ENCODE measurements around the gene TIMM23.

TIMM23 gene

GRCh38 chr10:46014683-46015405, 42.6 kb downstream of the TIMM23 start:
- TF ChIP-seq, protein P1, sequence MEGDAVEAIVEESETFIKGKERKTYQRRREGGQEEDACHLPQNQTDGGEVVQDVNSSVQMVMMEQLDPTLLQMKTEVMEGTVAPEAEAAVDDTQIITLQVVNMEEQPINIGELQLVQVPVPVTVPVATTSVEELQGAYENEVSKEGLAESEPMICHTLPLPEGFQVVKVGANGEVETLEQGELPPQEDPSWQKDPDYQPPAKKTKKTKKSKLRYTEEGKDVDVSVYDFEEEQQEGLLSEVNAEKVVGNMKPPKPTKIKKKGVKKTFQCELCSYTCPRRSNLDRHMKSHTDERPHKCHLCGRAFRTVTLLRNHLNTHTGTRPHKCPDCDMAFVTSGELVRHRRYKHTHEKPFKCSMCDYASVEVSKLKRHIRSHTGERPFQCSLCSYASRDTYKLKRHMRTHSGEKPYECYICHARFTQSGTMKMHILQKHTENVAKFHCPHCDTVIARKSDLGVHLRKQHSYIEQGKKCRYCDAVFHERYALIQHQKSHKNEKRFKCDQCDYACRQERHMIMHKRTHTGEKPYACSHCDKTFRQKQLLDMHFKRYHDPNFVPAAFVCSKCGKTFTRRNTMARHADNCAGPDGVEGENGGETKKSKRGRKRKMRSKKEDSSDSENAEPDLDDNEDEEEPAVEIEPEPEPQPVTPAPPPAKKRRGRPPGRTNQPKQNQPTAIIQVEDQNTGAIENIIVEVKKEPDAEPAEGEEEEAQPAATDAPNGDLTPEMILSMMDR (conservative IDR thresholded peaks at IDR 0.05; ENCODE audit: low read depth), result no peak
- DNase-seq (ENCODE audit: low spot score), result no peak
- CTCF ChIA-PET, result no interaction called here
- POLR2A ChIA-PET (ENCODE audit: low non-redundant PET), result no interaction called here
- no peak overlapping the region for H3K27ac ChIP-seq

- POLR2A ChIA-PET (ENCODE audit: low non-redundant PET), result no interaction called here
These were observed 43.9 kb downstream of the TIMM23 start for GRCh38 chr10:46016190-46016589.

DNA sequence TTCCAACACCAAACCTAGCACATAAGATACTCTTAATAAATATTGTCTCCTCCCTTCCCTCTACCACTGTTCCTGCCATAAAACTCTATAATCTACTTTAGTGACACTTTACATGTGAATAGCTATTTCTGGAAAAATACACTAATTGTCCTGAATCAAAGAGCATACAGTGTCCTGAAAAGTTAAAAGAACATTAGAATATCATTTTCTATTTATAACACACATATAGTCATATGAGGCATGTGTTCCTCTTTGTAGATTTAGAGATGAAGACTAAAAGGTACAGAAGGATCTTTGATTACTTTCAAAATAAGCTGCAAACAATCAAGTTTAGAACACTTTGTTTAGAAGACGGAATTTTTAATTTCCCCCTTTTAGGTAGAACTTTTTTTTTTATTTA, 44.5 kb downstream of the TIMM23 start:
- TF ChIP-seq, protein P1 (conservative IDR thresholded peaks at IDR 0.05; ENCODE audit: low read depth), result no peak
- DNase-seq (ENCODE audit: low spot score), result no peak
- POLR2A ChIA-PET (ENCODE audit: low non-redundant PET), result no interaction called here
- no peak overlapping the region for H3K27ac ChIP-seq
- CTCF ChIA-PET, result no interaction called here

More at GRCh38 chr10:46016190-46016589, 43.9 kb downstream of the TIMM23 start:
- CTCF ChIA-PET, result no interaction called here
- DNase-seq (ENCODE audit: low spot score), result no peak
- TF ChIP-seq, protein P1 (conservative IDR thresholded peaks at IDR 0.05; ENCODE audit: low read depth), result no peak
- no peak overlapping the region for H3K27ac ChIP-seq

- no peak for DNase-seq (ENCODE audit: low spot score)
- TF ChIP-seq, protein P1 (conservative IDR thresholded peaks at IDR 0.05; ENCODE audit: low read depth), result no peak
- CTCF ChIA-PET, result no interaction called here
- no peak overlapping the region for H3K27ac ChIP-seq
- POLR2A ChIA-PET (ENCODE audit: low non-redundant PET), result no interaction called here
These were observed 45.4 kb downstream of the TIMM23 start for GRCh38 chr10:46017733-46018132.

GRCh38 chr10:46018453-46019176, 46.3 kb downstream of the TIMM23 start:
- CTCF ChIA-PET, result no interaction called here
- POLR2A ChIA-PET (ENCODE audit: low non-redundant PET), result interaction anchor here (1.0 kb wide), 1 partner anchor 11 kb away, joined by 3 read pairs; no protein-coding TSS in a partner anchor
- DNase-seq (ENCODE audit: low spot score), result no peak
- no peak overlapping the region for H3K27ac ChIP-seq
- TF ChIP-seq, protein P1 (conservative IDR thresholded peaks at IDR 0.05; ENCODE audit: low read depth), result no peak

DNA sequence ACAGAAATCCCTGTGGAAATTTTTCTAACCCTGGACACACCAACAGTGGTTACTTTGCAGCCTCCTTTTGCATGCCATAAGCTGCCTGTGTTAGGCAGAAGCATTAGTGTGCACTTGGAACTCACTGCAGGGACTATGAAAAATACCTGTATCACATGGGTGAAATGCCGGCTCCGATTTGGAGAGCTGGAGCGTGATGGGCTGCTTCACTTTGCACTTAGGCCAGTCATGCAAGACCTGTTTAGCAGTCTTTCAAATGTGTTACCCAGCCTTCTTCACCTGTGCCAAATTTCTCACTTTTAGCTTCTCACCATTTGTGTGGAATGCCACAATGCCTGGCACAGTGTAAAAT, 46.9 kb downstream of the TIMM23 start:
- POLR2A ChIA-PET (ENCODE audit: low non-redundant PET), result interaction anchor here (1.0 kb wide), 1 partner anchor 12 kb away, joined by 3 read pairs; no protein-coding TSS in a partner anchor

More for the DNA sequence above, 46.9 kb downstream of the TIMM23 start:
- no peak overlapping the region for H3K27ac ChIP-seq
- TF ChIP-seq, protein P1 (conservative IDR thresholded peaks at IDR 0.05; ENCODE audit: low read depth), result no peak
- CTCF ChIA-PET, result no interaction called here
- no peak for DNase-seq (ENCODE audit: low spot score)
